HepG2 (cell line): ENCODE data around the gene TRIM28. TPM values are rescaled to one million over a fixed set of nuclear protein-coding genes. Genes with fewer than 3 reads are reported as not detected.
A peak's percentile ranks its signal among the peaks of the same experiment; 100 is the strongest.

Experiments used
- ATF7 ChIP-seq, 2 experiments: fragments of 450-650 bp in 1 of 2; sonication (generic) in 1 of 2; formaldehyde crosslinking in 1 of 2; IDR thresholded peaks; 2 replicates each; pipeline versions ENCODE4 v1.4.0 to v1.6.1; 2016 to 2020; ENCODE audit warnings: antibody characterized with exemption in 1 of 2, mild to moderate bottlenecking in 1 of 2, missing genetic modification reagents in 1 of 2
- BATF2 ChIP-seq: sonication (generic); formaldehyde crosslinking; IDR thresholded peaks from 2 replicates; pipeline ENCODE4 v1.8.0; 2022; ENCODE audit warnings: mild to moderate bottlenecking, missing genetic modification reagents, moderate library complexity
- GATAD1 ChIP-seq: IDR thresholded peaks from 2 replicates; pipeline ENCODE4 v1.6.1; 2016; ENCODE audit warnings: missing genetic modification reagents, missing compliant biosample characterization
- KIAA2018 ChIP-seq: sonication (generic); formaldehyde crosslinking; IDR thresholded peaks from 2 replicates; pipeline ENCODE4 v1.5.0; 2020; ENCODE audit warnings: mild to moderate bottlenecking, missing genetic modification reagents, borderline replicate concordance
- MEIS1 ChIP-seq: sonication (generic); formaldehyde crosslinking; IDR thresholded peaks from 2 replicates; pipeline ENCODE4 v1.9.0; 2021; ENCODE audit warnings: mild to moderate bottlenecking, missing genetic modification reagents, moderate library complexity, borderline replicate concordance
- MIER3 ChIP-seq: IDR thresholded peaks from 2 replicates; pipeline ENCODE4 v1.6.1; 2016; ENCODE audit warnings: missing compliant biosample characterization, borderline replicate concordance
- TRAFD1 ChIP-seq: sonication (generic); formaldehyde crosslinking; IDR thresholded peaks from 2 replicates; pipeline ENCODE4 v1.5.1; 2020; ENCODE audit warnings: missing genetic modification reagents, mild to moderate bottlenecking, borderline replicate concordance
- ZFP90 ChIP-seq: sonication (generic); formaldehyde crosslinking; IDR thresholded peaks from 2 replicates; pipeline ENCODE4 v1.8.0; 2022; ENCODE audit warnings: missing genetic modification reagents, mild to moderate bottlenecking, inconsistent platforms, borderline replicate concordance
- ZNF431 ChIP-seq: sonication (generic); formaldehyde crosslinking; IDR thresholded peaks from 2 replicates; pipeline ENCODE4 v1.9.0; 2022; ENCODE audit warnings: missing genetic modification reagents, low read depth, mild to moderate bottlenecking, borderline replicate concordance
- ZNF605 ChIP-seq: sonication (generic); formaldehyde crosslinking; IDR thresholded peaks from 2 replicates; pipeline ENCODE4 v1.8.0; 2022; ENCODE audit warnings: mild to moderate bottlenecking, missing genetic modification reagents
- ZNF687 ChIP-seq: sonication (generic); formaldehyde crosslinking; IDR thresholded peaks from 2 replicates; pipeline ENCODE4 v1.5.1; 2020; ENCODE audit warnings: mild to moderate bottlenecking, missing genetic modification reagents, moderate library complexity
- ZSCAN21 ChIP-seq: sonication (generic); formaldehyde crosslinking; IDR thresholded peaks from 2 replicates; pipeline ENCODE4 v1.8.0; 2022; ENCODE audit warnings: mild to moderate bottlenecking, missing genetic modification reagents, moderate library complexity, borderline replicate concordance
- polyA plus RNA-seq, 8 experiments: library from polyadenylated mRNA; depleted of rRNA in 3 of 8; stranded (reverse) in 7 of 8; unstranded in 1 of 8; fragments of >200 nt; fragmentation: Illumina TruSeq in 4 of 8; extraction: Trizol in 4 of 8; gene quantifications; 2 replicates each; pipeline versions ENCODE4 v1.2.1 to v1.2.3, GENCODE V29; 2011 to 2016; ENCODE audit warnings: low read depth in 4 of 8, missing spikeins in 1 of 8, mixed read lengths in 1 of 8; ENCODE audit not compliant: insufficient read depth in 1 of 8
- total RNA-seq, 5 experiments: library from RNA; depleted of rRNA; stranded (reverse); fragments of >200 nt; fragmentation: Illumina TruSeq; extraction: Trizol; gene quantifications; 2 replicates each; pipeline ENCODE4 v1.2.3, GENCODE V29; 2016; ENCODE audit warnings: low read depth in 1 of 5

Gene TRIM28
- total and polyA plus RNA-seq, 2 of the 13 experiments (the other 11 are each of a cell fraction or from before 2014, with no cell fraction given): 361 to 439 TPM

- peak; percentile 64; the same call in 1 of the 2 replicates for TF ChIP-seq ZNF687
- peak; percentile 65; the same call in 1 of the 2 replicates for TF ChIP-seq ZNF605 (CRISPR knock-in tag)
- no peak for TF ChIP-seq TRAFD1 (CRISPR knock-in tag)
- TF ChIP-seq ZSCAN21 (CRISPR knock-in tag): 0 out of 2 replicates have a peak, but pooled peaks have one; percentile 17
- TF ChIP-seq BATF2 (CRISPR knock-in tag): peak; percentile 41; the same call in 1 of the 2 replicates
- TF ChIP-seq KIAA2018 (CRISPR knock-in tag): no peak
- TF ChIP-seq MEIS1 (CRISPR knock-in tag): peak; percentile 23; the same call in 1 of the 2 replicates
- no peak for TF ChIP-seq GATAD1 (CRISPR knock-in tag)
- TF ChIP-seq ZNF431 (CRISPR knock-in tag): no peak
- TF ChIP-seq ATF7 (IDR thresholded peaks at IDR 0.05): no peak
- TF ChIP-seq ATF7 (CRISPR knock-in tag; IDR thresholded peaks at IDR 0.05): no peak
- no peak for TF ChIP-seq MIER3 (CRISPR knock-in tag)
- peak; percentile 80; the same call in 1 of the 2 replicates for TF ChIP-seq ZFP90 (CRISPR knock-in tag)
Measured at GRCh38 chr19:58558623-58559274, 14.9 kb downstream of the TRIM28 start (continued).
